GM10248 (cell line): ENCODE results near the gene PARD3B.

Experiments used
- CTCF ChIA-PET: fragments of 300-600 bp; sonication (Branson Sonifier 250); formaldehyde crosslinking; extraction: SDS; loops from one replicate; lab custom pipeline; 2021; ENCODE audit warnings: antibody characterized with exemption; lab: Yijun Ruan, JAX
- POLR2A ChIA-PET: fragments of 350-650 bp; sonication (Branson Sonifier 250); formaldehyde crosslinking; extraction: SDS; loops from one replicate; lab custom pipeline; 2020; ENCODE audit warnings: antibody characterized with exemption; lab: Yijun Ruan, JAX
- DNase-seq: peaks from one replicate; pipeline ENCODE4 v3.0.0; 2012; ENCODE audit errors: extremely low spot score
- CTCF ChIP-seq: IDR thresholded peaks from 2 replicates; pipeline ENCODE4 v1.5.1; 2012; ENCODE audit warnings: mild to moderate bottlenecking, low read depth; ENCODE audit errors: extremely low read depth, missing control alignments, control extremely low read depth

The PARD3B gene

GRCh38 chr2:205115511-205115910, 570.2 kb downstream of the PARD3B start:
- CTCF ChIA-PET = interaction anchor here (1.1 kb wide), 1 partner anchor 10 kb away, joined by 5 read pairs; no protein-coding TSS in a partner anchor
- no peak for TF ChIP-seq CTCF
- DNase-seq = no peak
- POLR2A ChIA-PET = no interaction called here

DNA sequence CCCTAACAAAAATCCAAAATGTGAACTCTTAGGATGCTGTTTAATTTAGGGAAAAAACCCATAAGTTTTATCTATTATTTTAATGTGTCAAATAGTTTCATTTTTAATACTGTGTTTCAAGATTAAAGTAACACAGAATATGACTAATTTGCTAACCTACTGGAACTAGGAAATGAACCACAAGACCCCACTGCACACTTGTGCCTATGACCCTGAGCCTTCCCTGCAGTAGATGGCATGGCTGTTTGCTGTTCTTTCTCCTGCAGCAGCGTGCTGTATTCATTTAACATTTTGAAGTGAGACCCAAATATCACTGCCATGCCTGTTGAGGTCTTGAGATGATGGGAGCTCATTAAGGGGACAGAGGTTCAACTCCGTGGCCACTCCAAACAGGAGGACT, 571.9 kb downstream of the PARD3B start:
- CTCF ChIA-PET = interaction anchor here (1.1 to 1.4 kb wide), 3 partner anchors 13 to 131 kb away, joined by 3 read pairs; no protein-coding TSS in a partner anchor
- POLR2A ChIA-PET = no interaction called here
- no peak for TF ChIP-seq CTCF
- no peak for DNase-seq

- POLR2A ChIA-PET = no interaction called here
- no peak for DNase-seq
- CTCF ChIA-PET = no interaction called here
- no peak for TF ChIP-seq CTCF
Observed at GRCh38 chr2:205119136-205119535, 573.9 kb downstream of the PARD3B start.

DNA sequence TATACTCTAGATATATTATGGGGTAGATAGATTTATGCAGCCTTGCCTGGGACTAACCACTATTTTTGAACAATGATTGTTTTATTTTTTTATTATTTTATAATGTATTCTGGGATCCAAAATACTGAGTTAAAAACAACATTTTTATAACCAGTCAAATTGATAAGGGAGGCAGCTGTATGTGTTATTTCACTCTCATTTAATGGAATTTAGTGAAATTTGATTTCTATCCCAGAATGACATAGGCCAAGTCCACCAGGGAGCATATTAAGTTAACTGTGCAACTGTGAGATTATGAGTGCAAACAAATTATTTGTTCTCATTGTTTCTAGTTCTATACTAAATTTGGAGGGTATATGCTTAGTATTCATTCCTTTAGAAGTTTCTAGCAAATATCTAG, 583.5 kb downstream of the PARD3B start:
- ChIA-PET CTCF (no interaction called here), POLR2A (no interaction called here)
- no peak for TF ChIP-seq CTCF
- no peak for DNase-seq

GRCh38 chr2:205129531-205129930, 584.3 kb downstream of the PARD3B start:
- POLR2A ChIA-PET = no interaction called here
- no peak for DNase-seq
- CTCF ChIA-PET = interaction anchor here (1.3 kb wide), 1 partner anchor 12 kb away, joined by 3 read pairs; no protein-coding TSS in a partner anchor
- no peak for TF ChIP-seq CTCF

- ChIA-PET CTCF (interaction anchor here (0.8 to 1.4 kb wide), 3 partner anchors 8 to 18 kb away, joined by 3 read pairs; no protein-coding TSS in a partner anchor), POLR2A (no interaction called here)
- DNase-seq = no peak
- TF ChIP-seq CTCF = no peak
Observed at GRCh38 chr2:205130111-205130829, 585.0 kb downstream of the PARD3B start.

- ChIA-PET POLR2A (no interaction called here), CTCF (no interaction called here)
- no peak for TF ChIP-seq CTCF
- DNase-seq = no peak
Observed at GRCh38 chr2:205133544-205133943, 588.3 kb downstream of the PARD3B start.
